GM23338 (cell line): ENCODE data around the gene SOD3. TPM values are rescaled to one million over a fixed set of nuclear protein-coding genes. Genes with fewer than 3 reads are reported as not detected.

ENCODE experiments used
- ATAC-seq: fragments of 200-7000 bp; cut with Tn5 transposase; 3 replicates; pipeline ENCODE4 v1.9.1; 2020
- DNase-seq: peaks from one replicate; pipeline ENCODE4 v3.0.0-alpha.2; 2015; ENCODE audit warnings: low spot score
- H2AFZ ChIP-seq: fragments of 200-600 bp; sonication (generic); 2 replicates; pipeline ENCODE4 v1.8.0; 2016; ENCODE audit warnings: antibody characterized with exemption, mild to moderate bottlenecking, moderate library complexity
- H3F3A ChIP-seq: fragments of 200-600 bp; sonication (generic); replicated peaks from 2 replicates; pipeline ENCODE4 v1.8.0; 2017; ENCODE audit warnings: antibody characterized with exemption, mixed run types, low read depth
- H3K27ac ChIP-seq: fragments of 200-600 bp; sonication (generic); 2 replicates; pipeline ENCODE4 v1.6.1; 2016; ENCODE audit warnings: low read depth
- H3K27me3 ChIP-seq: fragments of 200-600 bp; sonication (generic); 2 replicates; pipeline ENCODE4 v1.8.0; 2016; ENCODE audit warnings: mild to moderate bottlenecking, mixed run types, moderate library complexity; ENCODE audit not compliant: insufficient read depth
- H3K36me3 ChIP-seq: fragments of 200-600 bp; sonication (generic); 2 replicates; pipeline ENCODE4 v1.8.0; 2016; ENCODE audit warnings: mild to moderate bottlenecking; ENCODE audit not compliant: insufficient read depth
- H3K4me1 ChIP-seq: fragments of 200-600 bp; sonication (generic); 2 replicates; pipeline ENCODE4 v1.8.0; 2016; ENCODE audit warnings: mild to moderate bottlenecking, moderate library complexity; ENCODE audit not compliant: insufficient read depth
- H3K4me2 ChIP-seq: fragments of 200-600 bp; sonication (generic); 2 replicates; pipeline ENCODE4 v1.7.1; 2017; ENCODE audit warnings: mixed run types
- H3K4me3 ChIP-seq: fragments of 200-600 bp; sonication (generic); 2 replicates; pipeline ENCODE4 v1.6.1; 2016; ENCODE audit warnings: mixed run types
- H3K79me2 ChIP-seq: fragments of 200-600 bp; sonication (generic); replicated peaks from 2 replicates; pipeline ENCODE4 v1.8.0; 2017; ENCODE audit warnings: mild to moderate bottlenecking; ENCODE audit not compliant: insufficient read depth
- H3K9me2 ChIP-seq: fragments of 200-600 bp; sonication (generic); 2 replicates; pipeline ENCODE4 v1.8.0; 2017; ENCODE audit not compliant: insufficient read depth
- H4K20me1 ChIP-seq: fragments of 200-600 bp; sonication (generic); replicated peaks from 2 replicates; pipeline ENCODE4 v1.8.0; 2017; ENCODE audit warnings: mild to moderate bottlenecking; ENCODE audit not compliant: insufficient read depth
- H3K27ac Mint-ChIP-seq: 2 replicates; pipeline ENCODE4 v1.8.0; 2020; ENCODE audit warnings: inconsistent platforms, mild to moderate bottlenecking, moderate library complexity, mixed read lengths
- H3K27me3 Mint-ChIP-seq: 3 replicates; pipeline ENCODE4 v1.8.0; 2022; ENCODE audit warnings: low read depth, mild to moderate bottlenecking, moderate library complexity, mixed read lengths, inconsistent platforms; ENCODE audit not compliant: insufficient read depth, poor library complexity
- H3K36me3 Mint-ChIP-seq: 3 replicates; pipeline ENCODE4 v1.8.0; 2021; ENCODE audit warnings: low read depth, mild to moderate bottlenecking, inconsistent platforms, moderate library complexity, mixed read lengths
- H3K4me1 Mint-ChIP-seq: 3 replicates; pipeline ENCODE4 v1.8.0; 2020; ENCODE audit warnings: mild to moderate bottlenecking, inconsistent platforms, mixed read lengths
- H3K4me3 Mint-ChIP-seq: 3 replicates; pipeline ENCODE4 v1.8.0; 2021; ENCODE audit warnings: moderate library complexity, mild to moderate bottlenecking, inconsistent platforms, mixed read lengths
- H3K9me3 Mint-ChIP-seq: 3 replicates; pipeline ENCODE4 v1.8.0; 2020; ENCODE audit warnings: moderate library complexity, mild to moderate bottlenecking, inconsistent platforms, mixed read lengths
- CREB1 ChIP-seq: fragments of 250-450 bp; sonication (Bioruptor Pico); IDR thresholded peaks from 2 replicates; pipeline ENCODE4 v1.5.0; 2020; ENCODE audit warnings: low read depth, mild to moderate bottlenecking, moderate library complexity
- EZH2 ChIP-seq: fragments of 200-600 bp; sonication (generic); IDR thresholded peaks from one replicate; pipeline ENCODE4 v1.8.0; 2017; ENCODE audit warnings: antibody characterized with exemption, mild to moderate bottlenecking, low read depth; ENCODE audit not compliant: unreplicated experiment
- JUNB ChIP-seq: IDR thresholded peaks from one replicate; pipeline ENCODE4 v1.6.1; 2016; ENCODE audit warnings: antibody characterized with exemption; ENCODE audit not compliant: unreplicated experiment
- ZNF114 ChIP-seq: fragments of 250-450 bp; sonication (Bioruptor Pico); IDR thresholded peaks from 2 replicates; pipeline ENCODE4 v1.5.0; 2020; ENCODE audit warnings: mild to moderate bottlenecking, moderate library complexity
- ZNF331 ChIP-seq: fragments of 250-450 bp; sonication (Bioruptor Pico); IDR thresholded peaks from 2 replicates; pipeline ENCODE4 v1.5.0; 2020; ENCODE audit warnings: low read depth, mild to moderate bottlenecking, moderate library complexity
- polyA plus RNA-seq: library from polyadenylated mRNA; unstranded; fragments of >200 nt; fragmentation: Nextera tagmentation; extraction: Ambion mirVana; gene quantifications from 2 replicates; pipeline ENCODE4 v1.2.1, GENCODE V29; 2016
- total RNA-seq: library from RNA; depleted of rRNA; stranded (reverse); fragments of >200 nt; shearing (Covaris generic); gene quantifications from 2 replicates; pipeline ENCODE4 v1.2.3, GENCODE V29; 2014
- TF ChIP-seq, protein P1 (sequence below): IDR thresholded peaks from one replicate; pipeline ENCODE4 v1.6.1; 2018; ENCODE audit warnings: antibody characterized with exemption; ENCODE audit not compliant: unreplicated experiment
- TF ChIP-seq, protein P2 (sequence below): fragments of 250-450 bp; sonication (Bioruptor Pico); IDR thresholded peaks from 2 replicates; pipeline ENCODE4 v1.5.0; 2020; ENCODE audit warnings: mild to moderate bottlenecking, moderate library complexity

The SOD3 gene
- total and polyA plus RNA-seq, 2 experiments from 2014 or later: 7.5 to 11.8 TPM

GRCh38 chr4:24748023-24748422, 47.4 kb upstream of the SOD3 start:
- ATAC-seq (no peak), DNase-seq (no peak)
- no peak overlapping the region for H2AFZ ChIP-seq
- Mint-ChIP-seq H3K36me3 (no peaks in the 10 kb centered on the region), H3K4me1 (peaks cover 12% of the 10 kb centered on the region), H3K4me3 (no peak overlapping the region), H3K27me3 (peaks cover 2% of the 10 kb centered on the region), H3K27ac (no peak overlapping the region), H3K9me3 (no peaks in the 10 kb centered on the region)
- TF ChIP-seq ZNF331 (CRISPR knock-in tag) (no peak), CREB1 (CRISPR knock-in tag) (no peak)
- TF ChIP-seq, protein P1, sequence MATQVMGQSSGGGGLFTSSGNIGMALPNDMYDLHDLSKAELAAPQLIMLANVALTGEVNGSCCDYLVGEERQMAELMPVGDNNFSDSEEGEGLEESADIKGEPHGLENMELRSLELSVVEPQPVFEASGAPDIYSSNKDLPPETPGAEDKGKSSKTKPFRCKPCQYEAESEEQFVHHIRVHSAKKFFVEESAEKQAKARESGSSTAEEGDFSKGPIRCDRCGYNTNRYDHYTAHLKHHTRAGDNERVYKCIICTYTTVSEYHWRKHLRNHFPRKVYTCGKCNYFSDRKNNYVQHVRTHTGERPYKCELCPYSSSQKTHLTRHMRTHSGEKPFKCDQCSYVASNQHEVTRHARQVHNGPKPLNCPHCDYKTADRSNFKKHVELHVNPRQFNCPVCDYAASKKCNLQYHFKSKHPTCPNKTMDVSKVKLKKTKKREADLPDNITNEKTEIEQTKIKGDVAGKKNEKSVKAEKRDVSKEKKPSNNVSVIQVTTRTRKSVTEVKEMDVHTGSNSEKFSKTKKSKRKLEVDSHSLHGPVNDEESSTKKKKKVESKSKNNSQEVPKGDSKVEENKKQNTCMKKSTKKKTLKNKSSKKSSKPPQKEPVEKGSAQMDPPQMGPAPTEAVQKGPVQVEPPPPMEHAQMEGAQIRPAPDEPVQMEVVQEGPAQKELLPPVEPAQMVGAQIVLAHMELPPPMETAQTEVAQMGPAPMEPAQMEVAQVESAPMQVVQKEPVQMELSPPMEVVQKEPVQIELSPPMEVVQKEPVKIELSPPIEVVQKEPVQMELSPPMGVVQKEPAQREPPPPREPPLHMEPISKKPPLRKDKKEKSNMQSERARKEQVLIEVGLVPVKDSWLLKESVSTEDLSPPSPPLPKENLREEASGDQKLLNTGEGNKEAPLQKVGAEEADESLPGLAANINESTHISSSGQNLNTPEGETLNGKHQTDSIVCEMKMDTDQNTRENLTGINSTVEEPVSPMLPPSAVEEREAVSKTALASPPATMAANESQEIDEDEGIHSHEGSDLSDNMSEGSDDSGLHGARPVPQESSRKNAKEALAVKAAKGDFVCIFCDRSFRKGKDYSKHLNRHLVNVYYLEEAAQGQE: no peak
- peaks cover 4% of the 10 kb centered on the region for H3K9me2 ChIP-seq
- H4K20me1 ChIP-seq: no peaks in the 10 kb centered on the region
- H3K27me3 ChIP-seq: no peaks in the 10 kb centered on the region
- no peaks in the 10 kb centered on the region for H3F3A ChIP-seq
- H3K4me2 ChIP-seq: no peak overlapping the region
- H3K4me1 ChIP-seq: peaks cover 16% of the 10 kb centered on the region; the same call in 1 of the 2 replicates
- H3K27ac ChIP-seq: no peak overlapping the region
- no peak overlapping the region for H3K4me3 ChIP-seq
- no peaks in the 10 kb centered on the region for H3K79me2 ChIP-seq
- H3K36me3 ChIP-seq: no peaks in the 10 kb centered on the region

- H3K36me3 ChIP-seq: no peaks in the 10 kb centered on the region
- no peak overlapping the region for H3K4me3 ChIP-seq
- H2AFZ ChIP-seq: no peak overlapping the region; the same call in 1 of the 2 replicates
- no peaks in the 10 kb centered on the region for H3K27me3 ChIP-seq
- H3K4me1 Mint-ChIP-seq: peaks cover 11% of the 10 kb centered on the region
- H3K36me3 Mint-ChIP-seq: no peaks in the 10 kb centered on the region
- H3K4me3 Mint-ChIP-seq: no peak overlapping the region
- no peak overlapping the region for H3K27ac Mint-ChIP-seq
- H3K9me3 Mint-ChIP-seq: no peaks in the 10 kb centered on the region
- no peaks in the 10 kb centered on the region for H3K79me2 ChIP-seq
- H3K9me2 ChIP-seq: peaks cover 4% of the 10 kb centered on the region
- H3K27ac ChIP-seq: no peak overlapping the region
- DNase-seq (no peak), ATAC-seq (no peak)
- peaks cover 13% of the 10 kb centered on the region; the same call in 1 of the 2 replicates for H3K4me1 ChIP-seq
- H4K20me1 ChIP-seq: no peaks in the 10 kb centered on the region
- H3K27me3 Mint-ChIP-seq: peaks cover 1% of the 10 kb centered on the region
- no peak overlapping the region for H3K4me2 ChIP-seq
- no peaks in the 10 kb centered on the region for H3F3A ChIP-seq
- TF ChIP-seq, protein P2, sequence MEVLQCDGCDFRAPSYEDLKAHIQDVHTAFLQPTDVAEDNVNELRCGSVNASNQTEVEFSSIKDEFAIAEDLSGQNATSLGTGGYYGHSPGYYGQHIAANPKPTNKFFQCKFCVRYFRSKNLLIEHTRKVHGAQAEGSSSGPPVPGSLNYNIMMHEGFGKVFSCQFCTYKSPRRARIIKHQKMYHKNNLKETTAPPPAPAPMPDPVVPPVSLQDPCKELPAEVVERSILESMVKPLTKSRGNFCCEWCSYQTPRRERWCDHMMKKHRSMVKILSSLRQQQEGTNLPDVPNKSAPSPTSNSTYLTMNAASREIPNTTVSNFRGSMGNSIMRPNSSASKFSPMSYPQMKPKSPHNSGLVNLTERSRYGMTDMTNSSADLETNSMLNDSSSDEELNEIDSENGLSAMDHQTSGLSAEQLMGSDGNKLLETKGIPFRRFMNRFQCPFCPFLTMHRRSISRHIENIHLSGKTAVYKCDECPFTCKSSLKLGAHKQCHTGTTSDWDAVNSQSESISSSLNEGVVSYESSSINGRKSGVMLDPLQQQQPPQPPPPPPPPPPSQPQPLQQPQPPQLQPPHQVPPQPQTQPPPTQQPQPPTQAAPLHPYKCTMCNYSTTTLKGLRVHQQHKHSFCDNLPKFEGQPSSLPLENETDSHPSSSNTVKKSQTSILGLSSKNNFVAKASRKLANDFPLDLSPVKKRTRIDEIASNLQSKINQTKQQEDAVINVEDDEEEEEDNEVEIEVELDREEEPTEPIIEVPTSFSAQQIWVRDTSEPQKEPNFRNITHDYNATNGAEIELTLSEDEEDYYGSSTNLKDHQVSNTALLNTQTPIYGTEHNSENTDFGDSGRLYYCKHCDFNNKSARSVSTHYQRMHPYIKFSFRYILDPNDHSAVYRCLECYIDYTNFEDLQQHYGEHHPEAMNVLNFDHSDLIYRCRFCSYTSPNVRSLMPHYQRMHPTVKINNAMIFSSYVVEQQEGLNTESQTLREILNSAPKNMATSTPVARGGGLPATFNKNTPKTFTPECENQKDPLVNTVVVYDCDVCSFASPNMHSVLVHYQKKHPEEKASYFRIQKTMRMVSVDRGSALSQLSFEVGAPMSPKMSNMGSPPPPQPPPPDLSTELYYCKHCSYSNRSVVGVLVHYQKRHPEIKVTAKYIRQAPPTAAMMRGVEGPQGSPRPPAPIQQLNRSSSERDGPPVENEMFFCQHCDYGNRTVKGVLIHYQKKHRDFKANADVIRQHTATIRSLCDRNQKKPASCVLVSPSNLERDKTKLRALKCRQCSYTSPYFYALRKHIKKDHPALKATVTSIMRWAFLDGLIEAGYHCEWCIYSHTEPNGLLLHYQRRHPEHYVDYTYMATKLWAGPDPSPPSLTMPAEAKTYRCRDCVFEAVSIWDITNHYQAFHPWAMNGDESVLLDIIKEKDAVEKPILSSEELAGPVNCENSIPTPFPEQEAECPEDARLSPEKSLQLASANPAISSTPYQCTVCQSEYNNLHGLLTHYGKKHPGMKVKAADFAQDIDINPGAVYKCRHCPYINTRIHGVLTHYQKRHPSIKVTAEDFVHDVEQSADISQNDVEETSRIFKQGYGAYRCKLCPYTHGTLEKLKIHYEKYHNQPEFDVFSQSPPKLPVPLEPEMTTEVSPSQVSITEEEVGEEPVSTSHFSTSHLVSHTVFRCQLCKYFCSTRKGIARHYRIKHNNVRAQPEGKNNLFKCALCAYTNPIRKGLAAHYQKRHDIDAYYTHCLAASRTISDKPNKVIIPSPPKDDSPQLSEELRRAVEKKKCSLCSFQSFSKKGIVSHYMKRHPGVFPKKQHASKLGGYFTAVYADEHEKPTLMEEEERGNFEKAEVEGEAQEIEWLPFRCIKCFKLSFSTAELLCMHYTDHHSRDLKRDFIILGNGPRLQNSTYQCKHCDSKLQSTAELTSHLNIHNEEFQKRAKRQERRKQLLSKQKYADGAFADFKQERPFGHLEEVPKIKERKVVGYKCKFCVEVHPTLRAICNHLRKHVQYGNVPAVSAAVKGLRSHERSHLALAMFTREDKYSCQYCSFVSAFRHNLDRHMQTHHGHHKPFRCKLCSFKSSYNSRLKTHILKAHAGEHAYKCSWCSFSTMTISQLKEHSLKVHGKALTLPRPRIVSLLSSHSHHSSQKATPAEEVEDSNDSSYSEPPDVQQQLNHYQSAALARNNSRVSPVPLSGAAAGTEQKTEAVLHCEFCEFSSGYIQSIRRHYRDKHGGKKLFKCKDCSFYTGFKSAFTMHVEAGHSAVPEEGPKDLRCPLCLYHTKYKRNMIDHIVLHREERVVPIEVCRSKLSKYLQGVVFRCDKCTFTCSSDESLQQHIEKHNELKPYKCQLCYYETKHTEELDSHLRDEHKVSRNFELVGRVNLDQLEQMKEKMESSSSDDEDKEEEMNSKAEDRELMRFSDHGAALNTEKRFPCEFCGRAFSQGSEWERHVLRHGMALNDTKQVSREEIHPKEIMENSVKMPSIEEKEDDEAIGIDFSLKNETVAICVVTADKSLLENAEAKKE (CRISPR knock-in tag): no peak
- TF ChIP-seq, protein P1: no peak
- no peak for TF ChIP-seq ZNF114 (CRISPR knock-in tag)
- no peak for TF ChIP-seq EZH2
- TF ChIP-seq JUNB: no peak
Measured at GRCh38 chr4:24748758-24749350, 46.5 kb upstream of the SOD3 start.
